OCI-LY1 (cell line): ENCODE measurements around the gene MAX.

Experiments used
- EZH2 ChIP-seq: fragments of 200-600 bp; sonication (generic), shearing (Covaris generic); IDR thresholded peaks from 2 replicates; pipeline ENCODE4 v1.8.0; 2017; ENCODE audit warnings: borderline replicate concordance, mixed run types, mild to moderate bottlenecking, antibody characterized with exemption, low read length, moderate library complexity, mixed read lengths
- TF ChIP-seq, protein P1 (sequence below): fragments of 200-600 bp; sonication (generic), shearing (Covaris generic); IDR thresholded peaks from 2 replicates; pipeline ENCODE4 v1.5.1; 2017; ENCODE audit warnings: mild to moderate bottlenecking, antibody characterized with exemption, low read length, moderate library complexity, mixed read lengths

DNA sequence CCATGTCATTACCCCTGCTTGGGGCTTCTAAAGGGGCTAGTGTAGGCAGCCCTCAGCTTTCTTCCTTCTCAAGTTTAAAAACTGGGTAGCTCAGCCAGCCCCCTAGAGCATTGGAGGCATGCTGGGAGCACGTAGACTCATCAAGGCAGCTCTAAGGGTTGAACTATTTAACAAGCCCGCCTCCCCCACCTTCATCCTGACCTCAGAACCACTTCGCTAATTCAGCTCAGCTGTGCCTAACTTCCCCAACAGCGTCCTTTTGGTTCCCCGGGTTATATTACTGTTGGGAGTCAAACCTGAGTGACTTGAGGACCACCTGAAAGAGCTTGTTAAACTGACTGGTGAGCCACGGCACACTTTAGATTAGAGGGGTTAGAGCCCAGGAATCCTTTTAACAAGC, 30.1 kb downstream of the MAX start:
- TF ChIP-seq, protein P1, sequence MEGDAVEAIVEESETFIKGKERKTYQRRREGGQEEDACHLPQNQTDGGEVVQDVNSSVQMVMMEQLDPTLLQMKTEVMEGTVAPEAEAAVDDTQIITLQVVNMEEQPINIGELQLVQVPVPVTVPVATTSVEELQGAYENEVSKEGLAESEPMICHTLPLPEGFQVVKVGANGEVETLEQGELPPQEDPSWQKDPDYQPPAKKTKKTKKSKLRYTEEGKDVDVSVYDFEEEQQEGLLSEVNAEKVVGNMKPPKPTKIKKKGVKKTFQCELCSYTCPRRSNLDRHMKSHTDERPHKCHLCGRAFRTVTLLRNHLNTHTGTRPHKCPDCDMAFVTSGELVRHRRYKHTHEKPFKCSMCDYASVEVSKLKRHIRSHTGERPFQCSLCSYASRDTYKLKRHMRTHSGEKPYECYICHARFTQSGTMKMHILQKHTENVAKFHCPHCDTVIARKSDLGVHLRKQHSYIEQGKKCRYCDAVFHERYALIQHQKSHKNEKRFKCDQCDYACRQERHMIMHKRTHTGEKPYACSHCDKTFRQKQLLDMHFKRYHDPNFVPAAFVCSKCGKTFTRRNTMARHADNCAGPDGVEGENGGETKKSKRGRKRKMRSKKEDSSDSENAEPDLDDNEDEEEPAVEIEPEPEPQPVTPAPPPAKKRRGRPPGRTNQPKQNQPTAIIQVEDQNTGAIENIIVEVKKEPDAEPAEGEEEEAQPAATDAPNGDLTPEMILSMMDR = no peak
- no peak for TF ChIP-seq EZH2
